RKO (cell line): ENCODE measurements around the gene PAIP1.
"Not testable (repeated sequence)": the region's sequence is repeated elsewhere in the genome, so short reads cannot be mapped to it uniquely, and the experiment has no call there.

Source experiments
- DNase-seq: peaks from one replicate; pipeline ENCODE4 v3.0.0-alpha.2; 2016; ENCODE audit warnings: low spot score

Gene PAIP1, protein sequence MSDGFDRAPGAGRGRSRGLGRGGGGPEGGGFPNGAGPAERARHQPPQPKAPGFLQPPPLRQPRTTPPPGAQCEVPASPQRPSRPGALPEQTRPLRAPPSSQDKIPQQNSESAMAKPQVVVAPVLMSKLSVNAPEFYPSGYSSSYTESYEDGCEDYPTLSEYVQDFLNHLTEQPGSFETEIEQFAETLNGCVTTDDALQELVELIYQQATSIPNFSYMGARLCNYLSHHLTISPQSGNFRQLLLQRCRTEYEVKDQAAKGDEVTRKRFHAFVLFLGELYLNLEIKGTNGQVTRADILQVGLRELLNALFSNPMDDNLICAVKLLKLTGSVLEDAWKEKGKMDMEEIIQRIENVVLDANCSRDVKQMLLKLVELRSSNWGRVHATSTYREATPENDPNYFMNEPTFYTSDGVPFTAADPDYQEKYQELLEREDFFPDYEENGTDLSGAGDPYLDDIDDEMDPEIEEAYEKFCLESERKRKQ

DNA sequence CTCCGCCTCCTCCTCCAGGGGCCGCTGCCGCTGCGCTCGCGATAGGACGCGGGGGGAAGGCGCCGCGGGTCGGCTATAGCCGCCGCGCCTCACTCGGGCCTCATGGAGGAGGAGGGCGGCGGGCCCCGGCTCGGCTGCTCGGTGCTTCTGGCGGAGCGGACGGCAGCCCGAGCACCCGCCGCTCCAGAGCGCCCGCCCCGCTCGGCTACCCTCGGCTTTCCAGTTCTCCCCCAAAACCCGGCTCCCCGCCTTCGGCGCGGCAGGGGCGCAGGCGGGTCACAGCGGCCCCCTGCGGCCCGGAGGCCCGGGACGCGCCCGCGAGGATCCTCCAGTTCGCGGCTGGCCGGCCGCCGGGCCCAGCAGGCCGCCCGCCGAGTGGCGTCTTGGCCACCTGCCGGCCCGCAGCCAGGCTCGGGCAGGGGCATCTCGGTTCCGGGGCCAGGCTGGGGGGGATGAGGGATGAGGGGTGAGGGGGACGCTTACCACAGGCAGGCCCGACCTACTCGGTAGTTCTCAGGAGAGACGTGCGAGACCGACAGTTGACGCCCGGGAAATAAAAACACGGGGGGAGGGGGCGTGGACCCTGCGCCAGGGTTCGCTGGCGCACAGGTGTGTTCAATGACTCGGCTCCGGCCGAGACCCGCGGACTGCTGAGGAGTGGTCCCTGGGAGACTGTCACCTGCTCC lies at the start of gene PAIP1:
Gene PAIP1 (minus strand): TSS at position 221 of the 686 bp plus-strand sequence. CDS start 231 bp downstream, outside the sequence.
- peak; percentile 72 for DNase-seq

DNA sequence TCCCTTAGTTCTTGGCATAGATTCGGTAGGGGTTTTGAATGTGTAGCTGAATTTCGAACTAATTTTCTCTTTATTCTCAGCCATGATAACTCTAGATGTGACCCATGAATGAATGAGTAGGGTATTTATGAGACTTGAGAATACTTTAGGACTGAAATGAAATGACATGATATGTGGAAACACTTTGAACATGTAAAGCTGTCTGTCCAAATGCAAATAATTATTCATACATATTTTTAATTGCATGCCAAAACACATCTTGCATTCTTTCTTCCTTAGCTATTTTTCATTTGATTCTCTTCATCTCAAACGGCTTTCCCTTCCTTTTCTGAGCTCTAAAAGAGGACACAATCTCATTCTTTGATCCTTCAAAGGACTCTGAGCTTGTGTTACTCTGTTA lies 49.5 kb upstream of the PAIP1 start:
- no peak for DNase-seq

DNA sequence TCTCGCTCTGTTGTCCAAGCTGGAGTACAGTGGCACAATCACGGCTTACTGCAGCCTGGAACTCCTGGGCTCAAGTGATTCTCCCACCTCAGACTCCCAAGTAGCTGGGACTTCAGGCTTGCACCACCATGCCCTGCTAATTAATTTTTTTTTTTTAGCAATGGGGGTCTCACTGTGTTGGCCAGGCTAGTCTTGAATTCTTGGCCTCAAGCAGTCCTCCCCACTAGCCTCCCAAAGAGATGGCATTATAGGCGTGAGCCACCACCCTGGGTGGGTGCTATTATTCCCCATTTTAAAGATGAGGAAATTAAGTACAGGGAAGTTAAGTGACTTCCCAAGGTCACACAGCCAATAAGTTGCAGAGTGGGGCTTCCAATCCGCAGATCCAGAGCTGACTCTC lies 47.8 kb upstream of the PAIP1 start:
- no peak for DNase-seq

DNA sequence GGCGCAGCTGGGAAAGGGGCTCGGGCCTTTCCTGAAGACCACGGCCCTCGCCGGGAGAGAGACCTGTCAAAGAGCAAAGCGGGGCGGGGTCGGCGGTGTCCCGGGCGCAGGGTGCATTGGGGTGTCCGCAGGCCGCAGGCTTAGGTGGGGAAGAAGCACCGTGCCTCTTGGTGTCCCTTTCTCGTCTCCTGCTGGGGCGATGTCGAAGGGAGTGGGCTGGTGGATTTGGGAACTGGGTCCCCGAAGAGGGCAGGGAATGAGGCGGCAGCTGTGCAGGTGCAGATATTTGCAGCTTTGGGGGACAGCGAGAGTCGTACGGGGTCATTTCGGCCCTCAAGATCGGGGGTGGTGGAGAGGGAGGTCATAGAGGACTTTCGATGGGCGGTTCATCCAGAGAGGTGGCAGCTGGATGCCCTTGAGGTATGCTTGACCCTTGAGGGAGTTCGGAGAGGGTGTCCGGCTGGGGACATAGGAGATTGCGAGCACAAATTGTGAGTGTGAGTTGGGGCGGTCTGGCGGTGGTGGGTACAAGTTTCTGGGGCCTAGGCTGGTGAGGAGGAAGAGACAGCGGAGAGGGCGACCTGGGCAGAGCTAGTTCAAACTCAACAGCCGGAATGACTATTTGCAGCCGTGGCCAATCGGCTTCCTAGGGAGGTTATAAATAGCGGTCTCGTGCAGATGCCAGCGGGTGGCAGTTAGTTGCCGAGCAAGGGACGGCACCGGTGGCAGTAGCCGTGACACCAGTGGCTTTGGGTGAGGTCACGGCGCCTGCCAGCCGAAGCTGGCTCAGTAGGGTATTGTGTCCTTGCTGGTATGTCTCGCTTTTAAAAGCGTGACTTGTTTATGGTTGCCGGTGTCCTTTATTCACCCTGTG lies 46.7 kb upstream of the PAIP1 start:
- no peak for DNase-seq

DNA sequence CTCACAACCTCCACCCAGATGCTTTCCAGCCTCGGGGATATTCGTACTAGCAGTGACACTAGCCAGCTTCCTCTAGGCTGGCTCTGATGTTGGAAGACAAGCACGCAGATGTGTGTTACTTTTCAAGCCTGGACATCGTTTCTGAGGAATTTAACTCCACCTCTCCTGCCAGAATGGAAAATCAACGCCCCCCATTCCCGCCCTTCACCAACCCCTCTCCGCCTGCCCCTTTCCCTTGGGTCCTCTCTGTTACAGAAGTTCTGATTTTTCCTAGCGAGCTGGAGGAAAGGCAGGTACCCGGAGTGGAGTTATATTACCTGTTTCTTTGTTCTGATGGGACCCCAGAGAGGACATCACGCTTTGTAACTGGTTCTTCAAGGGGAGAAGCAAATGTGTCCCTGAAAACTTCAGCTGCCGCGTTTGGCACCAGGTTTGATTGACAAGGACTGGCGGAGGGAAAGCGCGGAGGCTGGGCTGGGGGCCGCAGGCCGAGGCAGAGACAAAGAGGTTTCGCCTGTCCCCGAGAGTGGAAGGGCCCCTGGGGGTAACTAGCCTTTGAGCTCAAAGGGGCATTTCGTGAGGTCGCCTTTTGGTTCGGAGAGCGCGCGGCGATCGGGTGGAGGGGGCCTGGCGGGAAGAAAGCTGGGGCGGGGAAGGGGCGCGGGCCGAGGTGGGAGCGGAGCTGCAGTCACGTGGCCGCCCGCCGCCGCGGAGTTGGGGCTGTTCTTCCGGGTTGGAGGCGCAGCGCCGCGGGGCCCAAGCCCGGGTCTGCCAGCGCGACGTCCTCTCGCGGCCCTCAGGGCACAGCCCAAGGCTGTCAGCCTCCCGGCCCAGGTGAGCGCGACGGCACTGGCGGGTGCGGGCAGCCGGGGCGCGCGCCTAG lies 45.8 kb upstream of the PAIP1 start, which contains the start of gene NNT:
Gene NNT (plus strand): TSS at position 720 of the 883 bp plus-strand sequence. CDS start 6,016 bp downstream, outside the sequence.
- DNase-seq: no peak

DNA sequence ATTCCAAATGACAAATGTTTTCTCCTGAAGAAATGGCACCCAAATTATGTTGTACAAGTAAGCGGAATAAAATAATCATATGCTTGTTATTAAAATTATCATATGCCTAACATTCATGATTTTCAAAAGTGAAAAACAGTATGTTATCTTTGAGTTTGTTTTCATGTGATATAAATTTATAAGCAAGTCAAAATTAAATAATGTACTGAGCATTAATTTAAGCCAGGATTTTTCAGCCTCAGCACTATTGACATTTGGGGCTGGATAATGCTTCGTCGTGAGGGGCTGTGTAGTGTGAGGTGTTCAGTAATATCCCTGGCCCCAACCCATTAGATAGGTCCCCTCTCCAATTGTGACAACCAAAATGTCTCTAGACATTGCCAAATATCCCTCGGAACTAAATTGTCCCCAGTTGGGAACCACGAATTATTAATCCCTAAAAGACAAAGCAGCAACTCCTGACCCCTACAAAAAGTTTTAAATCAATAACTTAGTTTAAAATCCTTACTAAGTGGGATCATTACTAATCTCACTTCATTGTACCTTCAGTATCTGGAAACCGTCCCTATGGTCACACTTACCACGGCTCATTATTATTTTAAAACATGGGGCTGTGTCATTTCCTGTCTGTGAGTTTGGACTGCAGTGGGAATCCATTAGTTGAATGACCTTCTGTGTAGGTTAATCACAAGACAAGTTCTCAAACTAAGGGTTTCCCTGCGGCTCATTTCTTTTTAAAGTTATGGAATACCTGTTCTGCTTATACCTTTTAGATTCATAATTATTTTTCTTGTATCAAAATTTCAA lies 44.8 kb upstream of the PAIP1 start:
- DNase-seq: no peak

DNA sequence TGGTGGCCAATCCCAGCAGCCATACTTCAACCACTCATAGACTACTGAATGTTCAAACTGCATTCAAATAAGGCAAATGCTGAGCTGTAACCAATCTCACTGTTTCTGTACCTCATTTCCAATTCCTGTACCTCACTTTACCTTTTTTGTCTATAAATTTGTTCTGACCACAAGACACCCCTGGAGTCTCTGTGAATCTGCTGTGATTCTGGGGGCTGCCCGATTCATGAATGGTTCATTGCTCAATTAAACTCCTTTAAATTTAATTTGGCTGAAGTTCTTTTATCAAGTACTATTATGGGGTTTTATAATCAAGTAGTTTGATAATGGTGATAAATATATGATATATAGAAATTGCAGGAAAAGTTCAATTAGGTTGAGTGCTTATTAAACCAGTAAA lies 42.0 kb upstream of the PAIP1 start:
- not testable (repeated sequence) for DNase-seq

DNA sequence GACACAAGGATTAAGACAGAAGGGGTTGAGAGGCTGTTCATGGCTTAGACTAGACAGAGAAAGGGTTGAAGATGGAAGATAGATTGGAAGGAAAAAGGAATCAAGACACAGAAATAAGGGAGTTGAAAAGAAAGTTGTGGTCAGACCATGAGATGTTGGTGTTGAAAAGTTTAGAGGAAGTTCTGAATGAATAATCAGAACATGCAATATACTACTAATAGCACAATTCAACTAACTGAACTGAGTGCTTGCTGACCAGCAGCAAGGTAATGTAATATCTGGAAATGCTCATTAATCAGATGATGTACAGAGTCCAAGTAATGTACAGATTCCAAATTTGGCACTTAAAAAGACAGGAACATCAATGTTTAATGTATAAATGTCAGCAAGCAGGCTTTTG lies 35.5 kb upstream of the PAIP1 start:
- DNase-seq: no peak

DNA sequence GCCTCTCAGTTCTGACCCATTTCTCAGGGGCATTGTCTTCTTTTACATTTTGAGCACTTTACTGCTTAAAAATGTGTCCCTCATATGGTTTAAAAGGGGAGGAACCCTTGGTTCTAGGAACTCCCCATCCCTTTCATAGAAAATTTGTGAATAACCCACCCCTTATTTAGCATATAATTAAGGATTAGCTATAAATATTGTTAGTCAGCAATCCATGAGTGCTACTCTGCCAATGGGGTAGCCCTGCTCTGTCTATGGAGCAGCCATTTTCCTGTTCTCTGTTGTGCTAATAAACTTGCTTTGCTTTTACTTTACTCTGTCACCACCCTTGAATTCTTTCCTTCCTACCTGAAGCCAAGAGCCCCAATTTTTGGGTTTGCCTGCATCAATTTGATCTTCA lies 33.8 kb upstream of the PAIP1 start:
- DNase-seq: no peak

DNA sequence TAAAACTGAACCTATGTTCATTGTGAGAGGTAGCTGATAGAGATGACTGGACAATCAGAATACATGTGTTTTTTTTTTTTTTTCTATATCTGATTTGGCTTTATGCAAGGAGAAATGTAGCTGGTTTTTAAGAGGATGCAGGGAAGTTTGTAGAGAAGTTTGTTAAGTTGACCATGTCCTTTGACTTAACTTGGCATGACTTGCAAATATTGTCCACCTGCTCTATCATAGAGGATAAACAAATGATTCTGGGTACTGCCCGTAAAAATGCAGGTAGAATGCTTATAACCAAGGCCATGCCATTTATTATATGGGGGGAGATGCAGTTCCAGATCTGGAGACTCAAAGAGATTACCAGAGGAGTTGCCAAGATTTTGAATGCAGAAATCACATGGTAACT lies 32.4 kb upstream of the PAIP1 start:
- DNase-seq: no peak

DNA sequence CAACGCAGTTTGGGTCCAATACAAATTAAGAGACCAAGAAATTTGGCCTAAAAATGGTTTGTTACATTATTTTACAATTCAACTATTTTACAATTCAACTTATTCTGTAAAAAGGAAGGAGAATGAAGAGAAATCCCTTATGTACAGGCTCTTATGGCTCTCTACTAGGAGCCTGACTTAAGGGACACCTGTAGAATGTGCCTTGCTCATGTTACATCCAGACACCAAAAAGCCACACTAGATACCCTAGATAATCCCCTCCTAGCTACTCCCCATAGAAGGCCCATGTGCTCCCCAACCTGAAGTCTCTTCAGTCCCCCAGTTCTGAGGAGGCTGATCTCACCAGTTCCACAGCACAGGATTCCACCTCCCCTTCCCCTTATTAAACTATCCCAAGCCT lies 32.0 kb upstream of the PAIP1 start:
- no peak for DNase-seq

DNA sequence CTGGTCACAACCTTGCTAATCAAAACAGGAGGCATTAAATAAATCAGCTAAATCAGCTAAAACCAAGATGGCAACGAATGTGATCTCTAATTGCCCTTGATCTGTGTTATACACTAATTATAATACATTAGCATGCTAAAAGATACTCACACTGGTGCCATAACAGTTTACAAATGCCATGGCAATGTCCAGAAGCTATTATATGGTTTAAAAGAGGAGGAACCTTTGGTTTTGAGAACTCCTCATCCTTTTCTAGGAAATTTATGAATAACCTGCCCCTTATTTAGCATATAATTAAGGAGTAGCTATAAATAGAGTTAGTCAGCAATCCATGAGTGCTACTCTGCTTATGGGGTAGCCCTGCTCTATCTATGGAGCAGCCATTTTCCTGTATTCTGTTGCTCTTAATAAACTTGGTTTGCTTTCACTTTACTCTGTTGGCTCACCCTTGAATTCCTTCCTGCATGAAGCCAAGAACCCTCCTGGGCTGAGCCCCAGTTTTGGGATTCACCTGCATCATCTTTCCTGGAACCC lies 27.4 kb upstream of the PAIP1 start:
- DNase-seq: no peak

DNA sequence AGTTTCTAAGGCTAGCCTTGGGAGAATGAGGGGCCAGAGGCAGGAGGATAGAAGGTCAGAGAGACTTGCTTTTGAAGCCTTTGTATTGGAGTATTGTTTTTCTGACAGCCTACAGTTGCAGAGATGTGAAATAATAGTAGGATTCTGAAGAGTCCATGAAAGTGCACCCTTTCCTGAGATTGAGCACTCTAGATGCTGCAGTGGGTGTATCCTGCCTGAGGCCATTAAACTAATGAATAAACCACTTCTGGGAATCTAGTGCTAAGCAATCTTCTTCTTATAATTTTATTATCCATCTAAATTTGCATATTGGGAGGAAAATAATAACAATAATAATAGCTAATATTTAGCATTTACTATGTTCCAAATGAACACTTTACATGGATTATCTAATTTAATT lies 26.8 kb upstream of the PAIP1 start:
- DNase-seq: no peak

DNA sequence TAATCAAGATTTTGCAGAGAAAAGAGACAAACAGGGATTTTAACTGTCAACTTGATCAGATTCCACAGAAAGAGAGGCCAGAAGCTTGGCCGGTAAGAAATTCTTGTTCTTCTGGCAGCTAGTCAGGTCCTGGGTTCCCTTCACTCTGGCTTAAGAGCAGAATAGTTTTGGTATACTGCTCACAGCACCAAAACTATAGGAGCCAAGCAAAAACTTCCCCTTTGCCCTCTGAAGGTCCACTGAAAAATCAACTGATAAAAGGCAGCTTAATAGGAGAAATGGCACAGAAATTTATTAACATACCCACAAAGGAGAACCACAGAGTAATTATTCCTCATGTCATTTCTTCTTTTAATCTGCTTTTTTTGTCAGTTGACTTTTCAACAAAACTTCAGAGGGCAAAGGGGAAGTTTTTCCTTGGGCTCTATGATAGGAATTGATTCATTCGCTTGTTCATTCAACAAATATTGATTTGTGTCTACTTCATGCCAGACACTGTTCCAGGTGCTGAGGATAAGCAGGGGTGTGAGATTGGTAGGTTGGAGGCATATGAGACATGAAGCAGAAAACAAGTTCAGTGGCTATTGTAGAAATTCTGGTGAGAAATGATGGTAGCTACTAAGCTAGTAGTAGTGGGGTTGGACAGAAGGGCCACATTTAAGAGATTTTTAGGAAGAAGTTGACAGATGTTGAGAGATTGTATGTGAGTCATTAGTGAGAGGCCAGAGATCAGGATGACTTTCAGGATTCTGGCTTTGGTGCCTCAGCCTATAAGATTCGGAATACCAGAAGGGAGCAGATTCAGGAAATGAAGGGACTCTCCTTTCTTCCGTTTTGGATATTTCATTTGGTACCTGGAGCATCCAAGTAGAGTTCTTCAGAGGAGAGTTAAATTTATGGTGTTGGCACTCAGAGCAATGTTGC lies 25.5 kb upstream of the PAIP1 start:
- no peak for DNase-seq

DNA sequence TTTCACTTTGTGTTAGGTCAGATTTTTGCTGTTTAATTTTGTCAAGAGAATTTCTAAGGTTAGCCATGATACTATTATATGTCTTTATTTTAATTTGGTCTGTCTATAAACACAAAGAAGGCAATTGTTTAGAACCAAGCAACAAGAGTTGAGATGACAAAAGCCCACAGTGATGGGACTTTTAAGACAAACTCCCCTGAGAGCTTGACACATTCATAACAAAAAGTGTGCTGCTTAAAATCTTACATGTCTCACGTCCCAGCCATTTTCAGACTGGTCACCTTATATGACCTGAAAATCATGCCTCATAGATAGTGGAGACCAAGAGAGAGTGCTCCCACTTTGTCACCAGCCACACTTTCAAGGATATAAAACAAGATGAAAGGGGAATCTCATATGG lies 24.5 kb upstream of the PAIP1 start:
- DNase-seq: no peak

DNA sequence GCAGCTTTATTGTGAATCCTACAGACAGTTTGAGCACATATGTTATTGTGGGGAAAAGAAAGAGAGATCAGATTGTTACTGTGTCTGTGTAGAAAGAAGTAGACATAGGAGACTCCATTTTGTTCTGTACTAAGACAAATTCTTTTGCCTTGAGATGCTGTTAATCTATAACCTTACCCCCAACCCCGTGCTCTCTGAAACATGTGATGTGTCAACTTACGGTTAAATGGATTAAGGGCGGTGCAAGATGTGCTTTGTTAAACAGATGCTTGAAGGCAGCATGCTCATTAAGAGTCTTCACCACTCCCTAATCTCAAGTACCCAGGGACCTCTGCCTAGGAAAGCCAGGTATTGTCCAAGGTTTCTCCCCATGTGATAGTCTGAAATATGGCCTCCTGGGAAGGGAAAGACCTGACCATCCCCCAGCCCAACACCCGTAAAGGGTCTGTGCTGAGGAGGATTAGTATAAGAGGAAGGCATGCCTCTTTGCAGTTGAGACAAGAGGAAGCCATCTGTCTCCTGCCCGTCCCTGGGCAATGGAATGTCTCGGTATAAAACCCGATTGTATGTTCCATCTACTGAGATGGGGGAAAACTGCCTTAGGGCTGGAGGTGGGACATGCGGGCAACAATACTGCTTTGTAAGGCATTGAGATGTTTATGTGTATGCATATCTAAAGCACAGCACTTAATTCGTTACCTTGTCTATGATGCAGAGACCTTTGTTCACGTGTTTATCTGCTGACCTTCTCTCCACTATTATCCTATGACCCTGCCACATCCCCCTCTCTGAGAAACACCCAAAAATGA lies 23.7 kb upstream of the PAIP1 start:
- not testable (repeated sequence) for DNase-seq

DNA sequence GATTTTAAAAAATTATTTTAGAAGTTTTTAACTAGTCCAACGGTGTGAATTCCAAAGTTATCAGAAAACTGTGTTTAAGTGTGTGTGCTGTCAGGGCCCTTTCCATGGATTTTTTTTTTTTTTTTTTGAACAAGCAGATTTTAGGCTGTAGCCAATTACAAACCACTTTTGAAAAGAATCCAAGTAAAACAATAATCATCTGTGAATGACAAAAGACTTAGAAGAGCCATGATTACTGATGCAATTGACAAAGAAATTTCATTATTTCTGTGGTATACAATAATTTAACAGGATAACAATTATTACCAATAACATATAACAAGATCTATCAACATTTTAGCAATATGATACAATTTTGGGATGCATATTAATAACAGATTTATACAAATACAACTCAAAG lies 16.2 kb upstream of the PAIP1 start:
- no peak for DNase-seq

DNA sequence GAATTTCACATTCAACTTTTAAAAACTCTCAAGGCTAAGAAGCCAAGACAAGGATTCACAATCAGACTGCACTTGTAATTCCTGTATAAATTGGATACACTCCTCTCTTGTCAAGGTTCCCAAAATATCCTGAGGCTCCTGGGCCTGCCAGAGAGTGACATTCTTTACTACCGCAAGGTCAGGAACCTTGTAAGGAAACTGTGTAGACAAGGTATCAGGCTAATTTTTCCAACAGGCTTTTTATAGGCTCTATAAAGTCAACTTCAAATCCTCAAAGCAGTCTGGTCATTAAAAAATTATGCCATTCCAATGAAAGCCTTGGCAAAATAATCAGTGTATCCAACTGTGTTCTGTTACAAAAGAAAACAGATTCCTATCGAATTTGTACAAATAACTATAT lies 15.5 kb upstream of the PAIP1 start:
- DNase-seq: no peak
